K562 (cell line): ENCODE results near the gene PHYHD1. TPM values are rescaled to one million over a fixed set of nuclear protein-coding genes. Genes with fewer than 3 reads are reported as not detected.
A peak's percentile ranks its signal among the peaks of the same experiment; 100 is the strongest.

Experiments
- POLR3A ChIP-seq: IDR thresholded peaks from 2 replicates; pipeline ENCODE4 v1.6.1; 2011; ENCODE audit warnings: borderline replicate concordance, mild to moderate bottlenecking, moderate library complexity; ENCODE audit not compliant: insufficient read length, insufficient read depth; ENCODE audit errors: extremely low read depth
- PTRF ChIP-seq: fragments of 450-650 bp; IDR thresholded peaks from 2 replicates; pipeline ENCODE4 v1.6.1; 2016; ENCODE audit warnings: mild to moderate bottlenecking, missing genetic modification characterization, missing compliant biosample characterization
- RBM22 ChIP-seq: fragments of 200-400 bp; formaldehyde crosslinking; IDR thresholded peaks from 2 replicates; pipeline ENCODE4 v1.6.1; 2018; ENCODE audit warnings: low read length, low read depth; ENCODE audit not compliant: poor library complexity, severe bottlenecking
- SAFB2 ChIP-seq: fragments of 200-400 bp; formaldehyde crosslinking; IDR thresholded peaks from 2 replicates; pipeline ENCODE4 v1.6.1; 2018; ENCODE audit warnings: borderline replicate concordance, low read length, low read depth, moderate library complexity; ENCODE audit not compliant: severe bottlenecking
- ZBTB33 ChIP-seq: sonication (generic); formaldehyde crosslinking; IDR thresholded peaks from 2 replicates; pipeline ENCODE4 v1.8.1; 2023; ENCODE audit warnings: mild to moderate bottlenecking, missing genetic modification reagents
- ZBTB40 ChIP-seq, 2 experiments: fragments of 450-650 bp in 1 of 2; sonication (generic) in 1 of 2; formaldehyde crosslinking in 1 of 2; IDR thresholded peaks; 2 replicates each; pipeline versions ENCODE4 v1.7.1 to v1.9.0; 2016 to 2022; ENCODE audit warnings: inconsistent platforms in 1 of 2, mild to moderate bottlenecking in 1 of 2, missing genetic modification reagents in 1 of 2
- ZBTB43 ChIP-seq: sonication (generic); formaldehyde crosslinking; IDR thresholded peaks from 2 replicates; pipeline ENCODE4 v1.8.0; 2023; ENCODE audit warnings: mild to moderate bottlenecking, missing genetic modification reagents
- ZC3H11A ChIP-seq: IDR thresholded peaks from 2 replicates; pipeline ENCODE4 v1.6.1; 2012; ENCODE audit warnings: low read depth, low read length, improper control_type of control experiment
- ZFP91 ChIP-seq: sonication (generic); formaldehyde crosslinking; IDR thresholded peaks from 2 replicates; pipeline ENCODE4 v1.8.0; 2022; ENCODE audit warnings: mild to moderate bottlenecking, missing genetic modification reagents
- ZNF589 ChIP-seq: fragments of 200-800 bp; sonication (Bioruptor generic); IDR thresholded peaks from 2 replicates; pipeline ENCODE4 v1.6.1; 2016; ENCODE audit warnings: low read depth, missing genetic modification characterization, missing compliant biosample characterization
- ZNF699 ChIP-seq: fragments of 250-450 bp; sonication (Bioruptor Pico); IDR thresholded peaks from 2 replicates; pipeline ENCODE4 v1.8.0; 2021; ENCODE audit warnings: mild to moderate bottlenecking, moderate library complexity; ENCODE audit not compliant: insufficient replicate concordance
- polyA plus RNA-seq, 8 experiments: library from polyadenylated mRNA; depleted of rRNA in 4 of 8; stranded (reverse) in 5 of 8; unstranded in 3 of 8; fragments of >200 nt; fragmentation: Nextera tagmentation in 2 of 8; fragmentation: Illumina TruSeq in 1 of 8; extraction: Ambion mirVana in 2 of 8; extraction: Trizol in 1 of 8; gene quantifications; 2 replicates each; pipeline versions ENCODE4 v1.2.1 to v1.2.3, GENCODE V29; 2011 to 2014; ENCODE audit warnings: inconsistent platforms in 1 of 8, missing spikeins in 1 of 8
- total RNA-seq, 7 experiments: library from RNA; depleted of rRNA in 6 of 7; stranded (reverse); fragments of >200 nt in 6 of 7; fragmentation: Illumina TruSeq in 2 of 7; extraction: Trizol in 2 of 7; gene quantifications; 2 replicates each; pipeline versions ENCODE4 v1.2.1 to v1.2.3, GENCODE V29; 2011 to 2021; ENCODE audit warnings: low replicate concordance in 1 of 7

The PHYHD1 gene
- total and polyA plus RNA-seq, 9 of the 15 experiments (the other 6 are each of a cell fraction or from before 2014, with no cell fraction given): 0.36 to 1.3 (median 0.80) TPM

GRCh38 chr9:128881884-128882676 lies 38.7 kb upstream of the PHYHD1 start, which contains the start of the genes KYAT1 and LRRC8A (continued):
- TF ChIP-seq ZBTB40 (IDR thresholded peaks at IDR 0.05): peak; percentile 90
- no peak for TF ChIP-seq ZBTB40 (CRISPR knock-in tag; IDR thresholded peaks at IDR 0.05)
- TF ChIP-seq RBM22: no peak
- TF ChIP-seq SAFB2: no peak
- peak; percentile 99 for TF ChIP-seq ZFP91
- TF ChIP-seq ZC3H11A: no peak
- TF ChIP-seq ZBTB43: no peak
- TF ChIP-seq ZNF699 (CRISPR knock-in tag): no peak
- no peak for TF ChIP-seq POLR3A
- TF ChIP-seq PTRF (tag): no peak
- TF ChIP-seq ZNF589 (CRISPR knock-in tag): no peak
- no peak for TF ChIP-seq ZBTB33 (CRISPR knock-in tag)
